Effector CD8-positive, alpha-beta T cell (primary cell): Measurements from ENCODE around the gene RTN4R.

Source experiments
- DNase-seq: peaks from one replicate; lab custom pipeline; 2025; lab: John Stamatoyannopoulos, UW

RTN4R gene

GRCh38 chr22:20201837-20202392, 66.2 kb downstream of the RTN4R start:
- DNase-seq = no peak

GRCh38 chr22:20199906-20200305, 68.2 kb downstream of the RTN4R start:
- no peak for DNase-seq

GRCh38 chr22:20199413-20199842, 68.7 kb downstream of the RTN4R start:
- no peak for DNase-seq

- DNase-seq = no peak
Measured at GRCh38 chr22:20198557-20199319, 69.4 kb downstream of the RTN4R start.

- DNase-seq = no peak
Measured at GRCh38 chr22:20197407-20198030, 70.6 kb downstream of the RTN4R start.

DNA sequence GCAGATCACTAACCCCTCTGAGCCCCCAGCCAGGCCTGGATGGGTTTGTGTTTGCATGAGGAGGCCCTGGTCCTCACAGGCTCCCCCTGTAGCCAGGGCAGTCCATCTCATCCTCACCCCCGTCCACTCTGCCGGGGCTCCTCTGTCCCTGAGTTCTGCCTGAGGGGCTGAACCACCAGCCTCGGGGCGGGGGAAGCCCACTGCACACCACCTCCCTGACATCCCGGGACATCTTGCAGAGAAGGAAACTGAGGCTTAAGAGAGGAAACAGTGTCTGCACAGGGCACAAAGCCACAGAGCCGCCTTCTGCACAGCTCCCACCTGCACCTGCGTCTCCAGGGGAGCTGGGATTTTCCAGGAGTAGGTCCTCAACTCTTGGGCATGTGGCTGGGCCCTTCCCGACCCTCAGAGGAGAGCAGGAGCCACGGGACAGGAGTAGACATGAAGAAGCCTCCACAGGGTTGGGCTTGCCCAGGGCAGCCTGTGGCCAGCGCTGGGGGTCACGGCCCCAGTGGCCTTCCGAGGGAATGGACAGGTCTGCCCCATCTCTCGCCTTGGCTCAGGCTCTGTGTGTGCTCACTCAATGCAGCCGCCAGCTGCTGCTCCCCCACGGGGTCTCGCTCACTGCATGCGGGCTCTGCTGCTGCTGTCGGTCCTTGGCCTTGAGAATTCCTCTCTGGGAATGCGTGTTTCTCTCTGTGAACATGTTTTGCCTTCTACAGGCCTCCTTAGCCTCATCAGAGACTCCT, 71.8 kb downstream of the RTN4R start:
- DNase-seq = no peak

- no peak for DNase-seq
Measured at GRCh38 chr22:20194681-20195593, 73.2 kb downstream of the RTN4R start.

- no peak for DNase-seq
Measured at GRCh38 chr22:20193761-20194494, 74.2 kb downstream of the RTN4R start.

DNA sequence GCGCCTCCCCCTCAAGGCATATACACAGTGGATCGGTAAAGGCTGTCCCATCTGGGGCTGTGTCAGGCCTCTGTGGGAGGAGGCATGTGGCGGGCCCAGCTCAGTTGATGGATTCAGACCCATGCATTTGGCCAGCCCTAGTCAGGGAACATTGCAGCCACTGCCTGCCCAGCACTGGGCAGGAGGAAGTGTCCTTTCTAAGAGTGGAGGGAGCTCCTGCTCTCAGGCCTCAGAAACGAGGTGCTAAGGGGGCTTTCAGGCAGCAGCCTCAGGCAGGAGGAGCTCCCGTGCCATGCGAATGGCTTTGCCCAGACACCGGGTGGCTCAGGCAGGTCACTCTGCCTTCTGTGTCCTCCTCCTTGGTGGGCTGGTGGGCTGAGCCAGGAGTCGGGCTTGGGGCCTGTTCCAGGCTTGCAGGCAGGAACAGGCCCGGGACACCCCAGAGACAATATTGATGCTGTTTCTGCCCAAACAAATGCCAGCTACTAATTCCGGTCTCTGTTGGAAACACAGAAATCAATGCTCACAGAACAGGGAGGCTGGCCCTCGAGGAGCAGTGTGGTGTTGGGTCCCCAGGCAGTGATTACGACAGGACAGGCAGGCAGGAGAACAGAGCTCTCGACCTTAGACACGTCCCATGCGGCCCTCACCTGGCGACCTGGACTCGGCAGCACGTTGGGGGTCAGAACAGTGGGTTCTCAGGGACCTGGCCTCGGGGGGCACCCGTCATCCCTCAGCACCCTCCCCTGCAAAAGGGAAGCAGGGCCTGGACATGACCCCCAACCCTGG, 75.0 kb downstream of the RTN4R start:
- DNase-seq = no peak

- no peak for DNase-seq
Measured at GRCh38 chr22:20192293-20192971, 75.7 kb downstream of the RTN4R start.

- DNase-seq = no peak
Measured at GRCh38 chr22:20191803-20192202, 76.3 kb downstream of the RTN4R start.
